BLaER1 (cell line): ENCODE data around the gene SCUBE1.

Experiments used
- H3K27ac ChIP-seq: shearing (Covaris generic); formaldehyde crosslinking; 2 replicates; pipeline ENCODE4 v1.8.1; 2022
- H3K27me3 ChIP-seq: shearing (Covaris generic); formaldehyde crosslinking; 2 replicates; pipeline ENCODE4 v1.8.1; 2022
- H3K36me3 ChIP-seq: shearing (Covaris generic); formaldehyde crosslinking; 2 replicates; pipeline ENCODE4 v1.8.1; 2022
- H3K4me1 ChIP-seq: shearing (Covaris generic); formaldehyde crosslinking; 2 replicates; pipeline ENCODE4 v1.8.1; 2022
- H3K4me2 ChIP-seq: shearing (Covaris generic); formaldehyde crosslinking; 2 replicates; pipeline ENCODE4 v1.8.1; 2022
- H3K4me3 ChIP-seq: shearing (Covaris generic); formaldehyde crosslinking; 2 replicates; pipeline ENCODE4 v1.8.1; 2022
- H3K9ac ChIP-seq: shearing (Covaris generic); formaldehyde crosslinking; 2 replicates; pipeline ENCODE4 v1.8.1; 2022
- H3K9me3 ChIP-seq: shearing (Covaris generic); formaldehyde crosslinking; 2 replicates; pipeline ENCODE4 v1.8.1; 2022
- H4K20me1 ChIP-seq: shearing (Covaris generic); formaldehyde crosslinking; 2 replicates; pipeline ENCODE4 v1.8.1; 2022
- Cebpa-rat ChIP-seq: shearing (Covaris generic); IDR thresholded peaks from 2 replicates; pipeline ENCODE4 v1.8.1; 2022

The SCUBE1 gene

DNA sequence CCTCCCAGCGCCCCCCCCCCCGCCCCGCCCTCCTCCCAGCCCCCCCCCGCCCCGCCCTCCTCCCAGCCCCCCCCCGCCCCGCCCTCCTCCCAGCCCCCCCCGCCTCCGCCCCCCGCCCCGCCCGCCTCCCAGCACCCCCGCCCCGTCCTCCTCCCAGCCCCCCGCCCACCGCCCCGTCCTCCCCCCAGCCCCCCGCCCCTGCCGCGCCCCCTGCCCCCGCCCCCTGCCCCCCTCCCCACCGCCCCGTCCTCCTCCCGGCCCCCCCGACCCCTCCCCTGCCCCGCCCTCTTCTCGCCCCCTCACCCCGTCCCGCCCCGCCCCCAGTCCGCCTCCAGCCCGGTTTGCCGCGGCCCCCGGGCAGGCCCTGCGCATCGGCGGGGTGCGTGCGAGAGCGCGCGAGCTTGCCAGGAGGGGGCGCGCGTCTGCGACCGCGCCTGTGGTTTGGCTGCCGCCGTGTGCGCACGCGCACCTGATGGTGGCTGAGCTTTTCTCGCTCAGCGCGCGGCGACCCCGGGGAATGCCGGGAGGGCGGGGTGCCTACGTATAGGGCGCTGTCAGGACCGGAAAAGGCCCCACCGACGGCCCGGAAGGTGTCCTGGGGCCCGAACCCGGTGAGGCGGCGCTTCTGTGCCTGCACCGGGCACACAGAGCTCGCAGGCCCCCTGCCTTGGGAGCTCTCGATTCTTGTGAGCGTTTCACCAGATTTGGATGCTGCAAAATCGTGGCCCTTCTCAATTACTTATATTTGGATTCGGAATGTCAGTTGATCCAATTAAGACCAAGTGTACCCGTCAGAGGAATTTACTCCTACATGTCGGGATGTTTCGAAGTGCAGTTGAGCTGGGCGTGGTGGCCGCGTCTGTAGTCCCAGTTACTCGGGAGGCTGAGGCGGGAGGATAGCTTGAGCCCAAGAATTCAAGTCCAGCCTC lies 155.7 kb downstream of the SCUBE1 start:
- Histone ChIP-seq H3K4me2 (peak overlapping the region; percentile 86), H3K9ac (peak overlapping the region; percentile 69; the same call in 1 of the 2 replicates), H3K27me3 (no peaks in the 10 kb centered on the region), H4K20me1 (peaks cover 35% of the 10 kb centered on the region), H3K27ac (peak overlapping the region; percentile 83), H3K4me3 (peak overlapping the region; percentile 88), H3K4me1 (peaks cover 32% of the 10 kb centered on the region), H3K36me3 (peaks cover 22% of the 10 kb centered on the region), H3K9me3 (peaks cover 11% of the 10 kb centered on the region)
- no peak for TF ChIP-seq Cebpa-rat

GRCh38 chr22:43186272-43187170 lies 156.7 kb downstream of the SCUBE1 start, which contains the start of gene TTLL12:
TSS of gene TTLL12 (minus strand) at chr22:43187134. CDS start at chr22:43187069, 65 bp downstream.
- H3K27ac ChIP-seq = peak within 1 kb of the TSS; percentile 94
- no peaks in the 10 kb centered on the region for H3K27me3 ChIP-seq
- peak within 1 kb of the TSS; percentile 94 for H3K9ac ChIP-seq
- H4K20me1 ChIP-seq = peaks cover 45% of the 10 kb centered on the region
- peak within 1 kb of the TSS; percentile 98 for H3K4me2 ChIP-seq
- H3K9me3 ChIP-seq = peaks cover 11% of the 10 kb centered on the region
- H3K4me1 ChIP-seq = peaks cover 32% of the 10 kb centered on the region
- TF ChIP-seq Cebpa-rat = no peak
- H3K36me3 ChIP-seq = peaks cover 31% of the 10 kb centered on the region
- peak within 1 kb of the TSS; percentile 88 for H3K4me3 ChIP-seq

- Histone ChIP-seq H3K36me3 (peaks cover 37% of the 10 kb centered on the region), H3K9me3 (peaks cover 6% of the 10 kb centered on the region), H3K9ac (peak overlapping the region; percentile 94), H3K4me1 (peaks cover 32% of the 10 kb centered on the region), H3K27ac (peak overlapping the region; percentile 94), H3K4me2 (peak overlapping the region; percentile 98), H3K4me3 (peak overlapping the region; percentile 88), H3K27me3 (no peaks in the 10 kb centered on the region), H4K20me1 (peaks cover 51% of the 10 kb centered on the region)
- TF ChIP-seq Cebpa-rat = no peak
Observed at GRCh38 chr22:43185860-43186261, 157.3 kb downstream of the SCUBE1 start.

- Histone ChIP-seq H3K4me2 (no peak overlapping the region), H3K9me3 (no peaks in the 10 kb centered on the region), H3K4me3 (no peak overlapping the region), H3K36me3 (peaks cover 59% of the 10 kb centered on the region), H3K9ac (no peak overlapping the region; the same call in 1 of the 2 replicates), H3K27me3 (no peaks in the 10 kb centered on the region), H3K27ac (0 out of 2 replicates have a peak overlapping the region, but pooled peaks have one; percentile 30), H4K20me1 (peaks cover 63% of the 10 kb centered on the region), H3K4me1 (peaks cover 32% of the 10 kb centered on the region)
- TF ChIP-seq Cebpa-rat = no peak
Observed at GRCh38 chr22:43183496-43184277, 159.5 kb downstream of the SCUBE1 start.

GRCh38 chr22:43182726-43183125 lies 160.4 kb downstream of the SCUBE1 start:
- Histone ChIP-seq H3K27me3 (no peaks in the 10 kb centered on the region), H3K27ac (no peak overlapping the region), H3K4me3 (no peak overlapping the region), H4K20me1 (peaks cover 63% of the 10 kb centered on the region), H3K4me1 (peaks cover 28% of the 10 kb centered on the region), H3K4me2 (no peak overlapping the region), H3K36me3 (peaks cover 66% of the 10 kb centered on the region), H3K9ac (no peak overlapping the region), H3K9me3 (no peaks in the 10 kb centered on the region)
- TF ChIP-seq Cebpa-rat = no peak

GRCh38 chr22:43182118-43182517 lies 161.1 kb downstream of the SCUBE1 start:
- no peak for TF ChIP-seq Cebpa-rat
- H4K20me1 ChIP-seq = peaks cover 63% of the 10 kb centered on the region
- no peak overlapping the region for H3K27ac ChIP-seq
- no peaks in the 10 kb centered on the region for H3K27me3 ChIP-seq
- H3K9ac ChIP-seq = no peak overlapping the region
- H3K4me2 ChIP-seq = no peak overlapping the region
- no peak overlapping the region for H3K4me3 ChIP-seq
- no peaks in the 10 kb centered on the region for H3K9me3 ChIP-seq
- H3K4me1 ChIP-seq = peaks cover 26% of the 10 kb centered on the region
- peaks cover 72% of the 10 kb centered on the region for H3K36me3 ChIP-seq

DNA sequence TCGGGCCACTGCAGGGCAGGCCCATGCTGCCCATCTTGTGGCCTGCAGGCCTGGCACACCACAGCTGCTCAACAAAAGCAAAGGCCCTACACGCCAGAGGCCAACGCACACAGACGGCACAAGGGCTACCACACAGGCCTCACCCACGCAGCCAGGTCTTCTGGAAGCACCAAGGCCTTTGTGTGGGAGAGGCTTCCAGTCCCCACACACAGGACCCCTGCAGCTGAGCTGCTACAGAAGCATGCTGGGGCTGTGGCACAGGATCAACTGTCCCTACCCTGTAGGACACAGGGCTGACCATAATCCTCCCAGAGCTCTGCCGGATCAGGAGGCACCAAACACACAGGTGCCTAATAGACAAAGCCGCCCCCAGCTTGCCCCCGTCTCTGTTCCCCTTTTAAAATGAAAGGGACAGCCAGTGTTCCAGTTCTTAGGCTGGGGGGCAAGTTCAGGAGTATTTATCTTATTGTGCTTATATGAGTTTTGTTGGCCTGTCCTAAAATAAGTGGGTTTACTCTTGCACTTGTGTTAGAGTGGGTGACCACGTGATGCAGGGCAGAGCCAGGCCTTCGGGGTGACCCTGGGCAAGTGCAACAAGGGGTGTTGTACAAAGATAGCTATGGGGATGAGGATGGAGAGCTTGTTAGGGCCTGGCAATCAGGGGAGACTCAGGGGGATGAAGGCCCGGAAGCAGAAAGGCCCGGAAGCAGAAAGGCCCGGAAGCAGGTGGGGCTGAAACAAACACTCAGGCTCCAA lies 161.7 kb downstream of the SCUBE1 start:
- peaks cover 78% of the 10 kb centered on the region for H3K36me3 ChIP-seq

DNA sequence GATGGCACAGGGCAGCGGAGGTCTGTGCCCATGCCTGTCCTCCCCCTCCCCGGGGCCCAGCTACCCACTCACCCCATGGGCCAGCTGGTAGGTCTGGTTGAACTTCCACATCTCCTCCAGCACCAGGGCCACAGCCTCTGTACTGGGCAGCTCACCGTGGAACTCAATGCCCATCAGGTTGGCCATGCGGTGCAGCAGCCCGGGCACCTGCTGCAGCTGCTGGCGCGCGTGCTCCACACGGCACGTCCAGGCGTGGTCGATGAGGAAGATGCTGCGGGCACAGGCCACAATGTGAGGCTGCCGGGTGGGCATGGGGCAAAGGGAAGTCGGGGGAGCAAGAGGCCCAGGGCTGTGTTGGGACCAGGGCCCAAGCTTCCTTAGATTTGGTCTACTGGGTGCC lies 162.5 kb downstream of the SCUBE1 start:
- H3K36me3 ChIP-seq = peaks cover 86% of the 10 kb centered on the region
- no peak overlapping the region for H3K4me2 ChIP-seq
- H3K9me3 ChIP-seq = no peaks in the 10 kb centered on the region
- peaks cover 27% of the 10 kb centered on the region for H3K4me1 ChIP-seq
- peaks cover 58% of the 10 kb centered on the region for H4K20me1 ChIP-seq
- no peak overlapping the region for H3K4me3 ChIP-seq
- no peak for TF ChIP-seq Cebpa-rat
- H3K27ac ChIP-seq = no peak overlapping the region
- H3K9ac ChIP-seq = no peak overlapping the region
- no peaks in the 10 kb centered on the region for H3K27me3 ChIP-seq

More for the DNA sequence above, 161.7 kb downstream of the SCUBE1 start:
- no peak overlapping the region for H3K4me2 ChIP-seq
- peaks cover 26% of the 10 kb centered on the region for H3K4me1 ChIP-seq
- H3K27me3 ChIP-seq = no peaks in the 10 kb centered on the region
- no peak overlapping the region for H3K4me3 ChIP-seq
- peaks cover 63% of the 10 kb centered on the region for H4K20me1 ChIP-seq
- H3K27ac ChIP-seq = no peak overlapping the region
- no peaks in the 10 kb centered on the region for H3K9me3 ChIP-seq
- H3K9ac ChIP-seq = no peak overlapping the region
- no peak for TF ChIP-seq Cebpa-rat
